ENCODE measurements around the gene INSL4.

Gene INSL4

GRCh38 chr9:5269249-5269715 lies 38.1 kb downstream of the INSL4 start:
- no peak for TF ChIP-seq CTCF (IDR thresholded peaks at IDR 0.05; ENCODE audit: low read depth, low read length)
- H3K4me3 ChIP-seq (ENCODE audit: low read depth, low read length) = no peak overlapping the region

- no peak for TF ChIP-seq CTCF (IDR thresholded peaks at IDR 0.05; ENCODE audit: low read depth, low read length)
- H3K4me3 ChIP-seq (ENCODE audit: low read depth, low read length) = no peak overlapping the region
These were observed 43.6 kb downstream of the INSL4 start for GRCh38 chr9:5274770-5275169.

- no peak overlapping the region for H3K4me3 ChIP-seq (ENCODE audit: low read depth, low read length)
These were observed 47.3 kb downstream of the INSL4 start for GRCh38 chr9:5278486-5278885.

More at GRCh38 chr9:5278486-5278885, 47.3 kb downstream of the INSL4 start:
- TF ChIP-seq CTCF (IDR thresholded peaks at IDR 0.05; ENCODE audit: low read depth, low read length) = no peak
